NK-92 treated with Interleukin-12 subunit alpha and Interleukin-12 subunit beta, amount 100 ng/mL, for 24 hours (cell line): ENCODE measurements around the gene GPR137.
A peak's percentile ranks its signal among the peaks of the same experiment; 100 is the strongest.

Source experiments
- DNase-seq: peaks from one replicate; lab custom pipeline; 2025; lab: John Stamatoyannopoulos, UW

Gene GPR137

GRCh38 chr11:64249563-64250414 lies 35.9 kb upstream of the GPR137 start:
- DNase-seq, result no peak

- DNase-seq, result no peak
Observed at GRCh38 chr11:64250415-64251015, 35.1 kb upstream of the GPR137 start.

DNA sequence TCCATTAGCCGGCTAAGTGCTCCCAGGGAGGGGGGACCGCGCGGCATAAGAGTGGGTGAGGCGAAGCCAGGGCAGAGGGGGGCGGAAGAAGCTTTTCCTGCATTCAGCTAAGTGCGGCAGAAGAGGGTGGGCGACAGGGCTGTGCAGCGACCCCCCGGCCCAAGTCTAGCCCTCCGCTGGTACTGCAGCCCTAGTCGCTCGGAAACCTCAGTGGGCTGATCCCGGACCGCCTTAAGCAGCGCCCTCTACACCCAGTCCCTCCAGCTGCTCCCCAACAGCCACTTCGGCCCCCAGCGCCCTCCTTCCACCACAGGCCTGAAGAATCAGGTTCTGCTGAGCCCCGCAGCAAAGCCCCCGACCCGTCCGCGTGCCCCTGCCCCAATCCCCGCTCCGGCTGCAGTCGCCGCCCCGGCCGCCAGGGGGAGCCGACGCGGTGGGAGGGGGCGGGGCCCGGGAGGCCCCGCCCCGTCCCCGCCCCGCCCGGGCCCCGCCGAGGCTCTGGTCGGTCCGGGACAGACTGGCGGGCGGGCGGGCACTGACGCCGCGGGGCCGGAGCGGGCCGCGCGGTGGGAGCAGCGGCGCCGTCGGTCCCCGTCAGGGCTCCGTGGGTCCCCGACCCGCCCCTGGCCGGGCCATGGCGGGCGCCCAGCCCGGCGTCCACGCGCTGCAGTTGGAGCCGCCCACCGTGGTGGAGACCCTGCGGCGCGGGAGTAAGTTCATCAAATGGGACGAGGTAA lies 34.5 kb upstream of the GPR137 start, which contains the start of gene PLCB3:
Gene PLCB3, plus strand, starts transcription at position 515 of the 737 bp plus-strand sequence. Its CDS starts 120 bp downstream, at position 635.
- peak; percentile 32 for DNase-seq

GRCh38 chr11:64251753-64252002 lies 34.0 kb upstream of the GPR137 start:
- no peak for DNase-seq

DNA sequence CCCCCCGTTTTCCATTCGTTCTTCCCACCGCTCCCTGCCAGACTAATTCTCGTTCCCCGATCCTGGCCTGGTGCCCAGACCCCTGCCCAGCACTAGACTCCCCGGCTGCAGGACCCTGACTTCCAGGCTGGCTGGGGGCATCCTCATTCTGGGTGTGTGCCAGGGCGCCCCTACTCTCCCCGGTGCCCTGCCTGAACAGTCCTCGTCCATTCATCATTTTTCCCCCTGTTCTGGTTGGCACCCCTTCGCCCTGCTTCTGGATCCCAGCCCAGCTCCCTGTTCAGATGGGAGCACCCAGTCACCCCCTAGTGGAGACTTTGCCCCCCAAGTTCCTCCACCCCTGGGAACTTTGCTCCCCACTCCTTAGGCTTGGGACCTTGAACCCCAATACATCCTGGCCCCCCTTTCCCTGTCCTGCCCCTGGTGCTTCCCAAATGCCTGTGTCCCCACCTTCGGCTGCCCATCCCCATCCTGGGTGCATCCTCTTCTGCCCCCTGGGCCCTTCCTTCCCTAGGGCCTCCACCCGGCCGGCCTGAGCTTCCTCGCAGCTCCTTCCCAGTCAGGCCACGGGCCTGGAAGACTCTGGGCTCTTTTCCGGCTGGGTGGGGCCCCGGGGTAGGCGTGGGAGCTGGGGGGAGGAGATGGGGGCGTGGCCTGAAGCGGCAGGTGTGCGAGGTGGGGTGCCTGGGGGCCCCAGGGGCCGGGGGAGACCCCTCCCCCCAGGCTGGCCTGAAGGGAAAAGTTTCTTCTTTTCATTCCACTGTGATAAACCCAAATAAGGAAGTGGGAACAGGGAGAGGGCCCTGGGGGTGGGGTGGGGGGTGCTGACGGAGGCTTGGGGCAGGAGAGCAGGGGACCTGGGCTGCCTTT lies 33.4 kb upstream of the GPR137 start:
- no peak for DNase-seq

- no peak for DNase-seq
Observed at GRCh38 chr11:64253043-64253442, 32.6 kb upstream of the GPR137 start.

GRCh38 chr11:64253481-64253880 lies 32.2 kb upstream of the GPR137 start:
- DNase-seq, result no peak

- DNase-seq, result no peak
Observed at GRCh38 chr11:64254326-64254725, 31.3 kb upstream of the GPR137 start.

- no peak for DNase-seq
Observed at GRCh38 chr11:64255135-64256128, 30.2 kb upstream of the GPR137 start.

- no peak for DNase-seq
Observed at GRCh38 chr11:64256300-64256699, 29.3 kb upstream of the GPR137 start.

GRCh38 chr11:64258356-64258755 lies 27.3 kb upstream of the GPR137 start:
- DNase-seq, result no peak

DNA sequence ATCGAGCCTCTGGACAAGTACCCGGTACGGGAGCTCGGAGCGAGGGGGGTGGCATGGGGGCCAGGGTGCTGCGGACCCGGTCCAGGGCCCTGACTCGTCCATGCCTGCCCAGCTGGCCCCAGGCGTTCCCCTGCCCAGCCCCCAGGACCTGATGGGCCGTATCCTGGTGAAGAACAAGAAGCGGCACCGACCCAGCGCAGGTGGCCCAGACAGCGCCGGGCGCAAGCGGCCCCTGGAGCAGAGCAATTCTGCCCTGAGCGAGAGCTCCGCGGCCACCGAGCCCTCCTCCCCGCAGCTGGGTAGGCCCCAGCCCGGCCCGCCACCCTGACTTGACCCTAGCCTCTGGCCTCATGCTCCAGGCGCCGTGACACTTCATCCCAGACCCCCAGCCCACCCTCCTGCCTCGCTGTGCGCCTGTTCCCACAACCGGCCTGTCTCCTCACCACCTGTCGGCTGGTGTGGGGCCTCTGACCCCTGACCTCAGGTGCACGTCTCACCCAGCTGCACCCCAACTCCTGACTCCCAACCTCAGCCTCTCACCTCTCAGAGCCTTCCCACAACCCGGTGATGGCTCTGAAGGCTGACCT lies 26.6 kb upstream of the GPR137 start:
- no peak for DNase-seq

- DNase-seq, result peak; percentile 53
Observed at GRCh38 chr11:64259533-64260067, 26.0 kb upstream of the GPR137 start.

GRCh38 chr11:64260147-64260708 lies 25.4 kb upstream of the GPR137 start:
- DNase-seq, result no peak

GRCh38 chr11:64261556-64262080 lies 24.0 kb upstream of the GPR137 start:
- no peak for DNase-seq

DNA sequence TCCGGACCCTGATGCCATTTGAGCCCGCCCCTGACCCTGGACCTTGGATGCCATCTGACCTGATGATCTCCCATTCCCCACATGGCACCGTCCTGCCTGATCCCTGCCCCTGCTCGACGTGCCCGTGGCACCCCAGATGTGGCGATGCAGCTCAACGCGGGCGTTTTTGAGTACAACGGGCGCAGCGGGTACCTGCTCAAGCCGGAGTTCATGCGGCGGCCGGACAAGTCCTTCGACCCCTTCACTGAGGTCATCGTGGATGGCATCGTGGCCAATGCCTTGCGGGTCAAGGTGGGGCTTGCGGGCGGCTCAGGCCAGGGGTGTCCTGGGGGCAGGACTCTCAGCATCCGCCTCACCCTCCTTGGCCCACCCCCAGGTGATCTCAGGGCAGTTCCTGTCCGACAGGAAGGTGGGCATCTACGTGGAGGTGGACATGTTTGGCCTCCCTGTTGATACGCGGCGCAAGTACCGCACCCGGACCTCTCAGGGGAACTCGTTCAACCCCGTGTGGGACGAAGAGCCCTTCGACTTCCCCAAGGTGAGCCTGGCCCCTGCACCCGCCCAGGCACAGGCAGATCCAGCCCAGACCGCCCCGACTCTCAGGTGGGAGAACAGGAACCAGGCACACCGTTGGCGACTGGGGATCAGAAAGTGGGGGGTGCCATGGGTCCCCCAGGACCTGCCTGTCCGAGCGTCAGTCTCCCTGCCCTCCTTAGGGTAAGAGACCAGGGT lies 23.2 kb upstream of the GPR137 start:
- DNase-seq, result no peak

DNA sequence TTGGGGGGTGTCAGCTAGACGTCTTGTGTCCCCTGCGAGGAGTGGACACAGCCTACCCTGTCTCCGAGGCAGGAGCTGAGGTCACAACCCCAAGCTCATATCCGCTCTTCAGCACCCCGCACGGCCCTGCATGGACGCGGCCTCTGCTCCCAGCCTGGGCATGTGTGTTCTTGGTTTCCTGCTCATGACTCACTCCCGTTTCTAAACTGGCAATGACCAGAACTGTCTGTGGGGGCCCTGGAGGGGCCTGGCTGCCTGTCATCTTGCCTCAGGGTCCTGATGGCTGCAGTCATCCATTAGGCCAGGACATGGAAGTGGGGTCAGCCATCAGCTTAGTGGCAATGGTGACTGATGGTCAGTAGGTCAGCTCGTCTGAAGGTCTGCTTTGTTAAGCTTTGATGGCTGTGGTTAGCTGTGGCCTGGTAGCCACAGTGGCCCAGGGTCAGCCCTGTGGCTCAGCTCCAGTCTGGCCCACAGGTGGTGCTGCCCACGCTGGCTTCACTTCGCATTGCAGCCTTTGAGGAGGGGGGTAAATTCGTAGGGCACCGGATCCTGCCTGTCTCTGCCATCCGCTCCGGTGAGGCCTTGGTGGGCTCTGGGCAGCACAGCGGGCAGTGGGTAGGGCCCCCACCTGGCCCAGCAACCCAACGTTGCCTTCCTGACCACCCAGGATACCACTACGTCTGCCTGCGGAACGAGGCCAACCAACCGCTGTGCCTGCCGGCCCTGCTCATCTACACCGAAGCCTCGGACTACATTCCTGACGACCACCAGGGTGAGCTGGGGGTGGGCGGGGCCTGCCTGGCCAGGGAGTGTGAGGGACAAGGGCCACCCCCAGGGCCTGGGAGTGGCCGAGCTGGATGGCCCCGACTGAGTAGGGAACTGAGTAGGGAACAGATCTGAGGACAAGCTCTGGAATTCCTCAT lies 22.4 kb upstream of the GPR137 start:
- DNase-seq, result no peak

DNA sequence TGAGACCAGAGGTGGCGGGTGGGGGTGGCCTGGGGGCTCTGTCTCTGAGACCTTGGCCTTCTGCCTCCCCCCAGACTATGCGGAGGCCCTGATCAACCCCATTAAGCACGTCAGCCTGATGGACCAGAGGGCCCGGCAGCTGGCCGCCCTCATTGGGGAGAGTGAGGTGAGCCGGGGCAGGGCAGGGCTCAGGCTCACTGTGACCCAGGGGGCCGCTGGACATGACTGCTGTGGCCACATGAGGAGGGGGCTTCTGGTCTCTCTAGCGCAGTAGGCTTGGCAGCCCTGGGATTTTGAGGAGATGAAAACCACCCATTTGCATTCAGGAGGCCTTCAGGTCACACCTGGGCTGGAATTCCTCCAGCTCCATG lies 21.7 kb upstream of the GPR137 start:
- no peak for DNase-seq
